Sciatic nerve (tissue), 2 donors: ENCODE measurements around the gene TCP1. TPM values are rescaled to one million over a fixed set of nuclear protein-coding genes. Genes with fewer than 3 reads are reported as not detected.

Source experiments
- ATAC-seq: fragments of 200-7000 bp; cut with Tn5 transposase; one replicate; pipeline ENCODE4 v1.9.1; 2020; ENCODE audit warnings: mild to moderate bottlenecking, moderate library complexity
- DNase-seq: peaks from one replicate; pipeline ENCODE4 v3.0.0-alpha.2; 2020; ENCODE audit warnings: low spot score
- intact Hi-C: fragments of 100-400 bp; cut with DNase I; formaldehyde crosslinking; loops from one replicate; pipeline ENCODE4 v1.14.2; 2022
- total RNA-seq: library from RNA; stranded (reverse); fragmentation: NEBNext Ultra II Directional; extraction: Animal tissue kit (Norgen Biotek cat#: 25700); gene quantifications from one replicate; pipeline ENCODE4 v1.2.1, GENCODE V29; 2021
- donor health status: DM: no; HTN: no; CAD: no.
- donor health status: DM: no; HTN: no; CAD: no.

TCP1 gene
- total RNA-seq, 1 donor from 2014 or later: 107 TPM

DNA sequence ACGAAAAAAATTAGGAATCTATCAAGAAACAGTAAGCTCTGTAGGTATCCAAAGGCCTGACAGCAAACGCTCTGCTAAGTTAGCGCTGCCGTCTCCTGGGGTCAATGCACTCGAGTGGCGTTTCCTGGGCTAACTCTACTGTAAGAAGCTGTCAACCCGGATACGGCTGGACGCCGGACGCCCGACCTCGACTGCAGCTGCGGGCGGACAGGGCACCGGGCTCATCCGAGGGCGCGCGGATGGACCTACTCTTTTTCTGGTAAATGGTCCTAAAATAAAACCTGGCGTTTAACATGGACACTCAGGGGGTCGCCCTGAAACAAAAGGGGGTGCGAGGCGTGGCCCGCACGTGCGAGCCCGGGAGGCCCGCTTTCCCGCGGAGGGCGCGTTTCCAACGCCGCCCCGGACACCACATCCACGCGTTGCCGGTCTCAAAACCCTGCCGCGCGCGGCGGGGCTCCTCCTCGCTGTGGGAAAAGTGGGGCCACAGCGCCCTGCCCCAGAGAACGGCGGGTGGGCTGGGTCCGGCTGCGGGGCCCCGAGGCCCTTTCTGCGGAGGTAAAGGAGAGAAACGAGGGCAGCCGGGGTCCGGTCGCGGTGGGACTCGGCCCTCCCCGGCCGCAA is 537 bp downstream of the TCP1 start:
- intact Hi-C loops: no loop called here
- no peak for ATAC-seq
- peak; percentile 70 for DNase-seq

DNA sequence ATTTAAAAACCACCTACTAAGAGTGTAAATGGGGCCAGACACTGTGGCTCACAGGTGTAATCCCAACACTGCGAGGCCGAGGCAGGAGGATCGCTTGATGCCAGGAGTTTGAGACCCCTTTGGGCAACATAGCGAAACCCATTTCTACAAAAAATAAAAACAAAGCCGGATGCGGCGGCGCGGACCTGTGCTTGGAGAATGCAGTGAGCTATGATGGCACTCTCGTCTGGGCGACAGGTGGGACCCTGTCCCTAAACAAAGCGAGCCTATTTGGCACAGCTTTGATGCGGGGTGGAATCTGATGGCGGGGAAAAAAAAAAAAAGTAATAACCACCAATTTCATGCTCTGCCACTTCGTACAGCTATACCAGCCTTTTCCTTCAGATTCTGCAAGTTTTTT is 1.1 kb downstream of the TCP1 start:
- no peak for ATAC-seq
- no peak for DNase-seq
- intact Hi-C loops: no loop called here

DNA sequence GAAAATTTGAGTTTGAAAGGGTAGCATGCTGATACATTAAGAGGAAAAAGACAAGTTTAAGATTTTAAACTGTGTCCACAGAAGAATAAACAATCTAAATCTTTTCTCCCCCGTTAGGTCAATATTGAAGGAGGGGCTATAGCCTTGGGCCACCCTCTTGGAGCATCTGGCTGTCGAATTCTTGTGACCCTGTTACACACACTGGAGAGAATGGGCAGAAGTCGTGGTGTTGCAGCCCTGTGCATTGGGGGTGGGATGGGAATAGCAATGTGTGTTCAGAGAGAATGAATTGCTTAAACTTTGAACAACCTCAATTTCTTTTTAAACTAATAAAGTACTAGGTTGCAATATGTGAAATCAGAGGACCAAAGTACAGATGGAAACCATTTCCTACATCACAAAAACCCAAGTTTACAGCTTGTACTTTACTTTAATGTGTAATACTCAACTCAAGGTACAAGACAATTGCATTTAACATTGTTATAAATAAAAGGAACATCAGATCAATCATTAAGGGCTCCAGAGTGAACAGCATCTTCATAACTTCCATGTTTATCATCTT is 10.8 kb downstream of the TCP1 start:
- ATAC-seq: no peak
- DNase-seq: no peak
- intact Hi-C loops: no loop called here

DNA sequence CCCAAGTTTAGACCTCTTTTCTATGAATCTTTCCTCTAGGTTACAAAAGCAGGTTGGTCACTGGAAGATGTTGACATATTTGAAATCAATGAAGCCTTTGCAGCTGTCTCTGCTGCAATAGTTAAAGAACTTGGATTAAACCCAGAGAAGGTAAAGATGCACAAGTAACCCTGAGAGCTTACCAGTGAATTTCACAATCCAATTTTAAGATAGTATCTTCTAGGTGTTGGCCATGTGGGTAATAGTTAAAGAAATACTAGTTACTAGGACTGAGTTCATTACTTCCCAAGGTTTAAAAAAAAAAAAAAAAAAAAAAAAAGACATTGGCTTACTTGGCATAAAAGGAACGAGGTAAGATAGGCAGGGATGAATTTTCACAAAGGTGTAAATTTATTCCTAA is 11.3 kb downstream of the TCP1 start:
- no peak for ATAC-seq
- intact Hi-C loops: no loop called here

DNA sequence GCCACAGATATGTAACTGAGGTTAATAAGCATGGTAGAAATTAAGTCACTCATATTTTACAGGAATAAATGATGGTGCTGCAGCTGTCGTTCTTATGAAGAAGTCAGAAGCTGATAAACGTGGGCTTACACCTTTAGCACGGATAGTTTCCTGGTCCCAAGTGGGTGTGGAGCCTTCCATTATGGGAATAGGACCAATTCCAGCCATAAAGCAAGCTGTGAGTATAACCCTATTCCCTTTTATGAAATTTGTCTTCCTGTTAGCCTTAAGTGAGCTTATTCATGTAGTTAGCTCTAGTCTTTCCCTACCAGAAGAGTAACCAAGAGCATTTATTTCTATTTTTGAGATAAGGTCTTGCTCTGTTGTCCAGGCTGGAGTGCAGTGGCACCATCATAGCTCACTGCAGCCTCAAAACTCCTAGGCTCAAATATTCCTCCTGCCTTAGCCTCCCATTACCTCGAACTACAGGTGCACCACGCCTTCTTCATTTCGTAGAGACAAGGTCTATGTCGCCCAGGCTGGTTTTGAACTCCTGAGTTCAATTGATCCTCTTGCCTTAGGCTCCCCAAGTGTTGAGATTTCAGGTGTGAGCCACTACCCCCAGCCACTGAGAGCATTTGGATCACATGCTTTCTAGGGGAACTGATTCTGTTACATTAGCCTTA is 12.0 kb downstream of the TCP1 start:
- DNase-seq: no peak
- intact Hi-C loops: no loop called here

More for the DNA sequence above, 11.3 kb downstream of the TCP1 start:
- DNase-seq: no peak

DNA sequence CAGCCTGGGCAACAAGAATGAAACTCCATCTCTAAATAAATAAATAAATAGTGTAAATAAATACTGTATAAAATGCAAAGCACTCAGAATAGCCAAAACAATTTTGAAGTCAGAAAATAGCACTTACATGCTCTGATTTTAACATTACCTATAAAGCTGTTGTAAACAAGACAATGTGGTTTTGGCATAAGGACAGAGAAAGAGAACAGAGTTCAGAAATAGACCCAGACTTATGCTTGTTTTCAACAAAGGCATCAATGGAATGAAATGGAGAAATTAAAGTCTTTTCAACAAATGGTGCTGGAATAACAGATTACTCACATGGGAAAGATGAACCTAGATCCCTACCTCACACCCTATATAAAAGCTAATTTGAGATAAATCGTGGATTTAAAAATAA is 17.2 kb downstream of the TCP1 start:
- DNase-seq (no peak), ATAC-seq (no peak)
- intact Hi-C loops: no loop called here

More for the DNA sequence above, 12.0 kb downstream of the TCP1 start:
- no peak for ATAC-seq

DNA sequence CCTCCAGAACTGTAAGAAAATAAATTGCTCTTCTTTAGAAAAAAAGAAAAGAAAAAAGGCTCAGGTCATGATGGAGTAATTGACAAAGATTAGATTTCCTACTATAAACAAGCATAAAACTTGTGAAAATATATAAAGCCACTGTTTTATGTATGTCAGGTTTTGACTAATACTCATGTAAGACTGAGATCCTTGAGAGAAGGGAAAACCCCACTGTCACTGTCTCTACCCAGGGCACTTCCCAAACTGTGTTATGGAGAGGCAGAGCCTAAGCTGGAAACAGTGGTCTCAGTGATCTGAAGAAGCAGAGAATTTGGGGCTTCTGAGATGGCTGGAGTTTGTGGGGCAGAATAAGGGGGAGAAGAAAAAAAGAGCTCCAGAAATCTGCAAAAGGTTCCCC is 19.9 kb downstream of the TCP1 start:
- intact Hi-C loops: no loop called here
- DNase-seq (no peak), ATAC-seq (no peak)

DNA sequence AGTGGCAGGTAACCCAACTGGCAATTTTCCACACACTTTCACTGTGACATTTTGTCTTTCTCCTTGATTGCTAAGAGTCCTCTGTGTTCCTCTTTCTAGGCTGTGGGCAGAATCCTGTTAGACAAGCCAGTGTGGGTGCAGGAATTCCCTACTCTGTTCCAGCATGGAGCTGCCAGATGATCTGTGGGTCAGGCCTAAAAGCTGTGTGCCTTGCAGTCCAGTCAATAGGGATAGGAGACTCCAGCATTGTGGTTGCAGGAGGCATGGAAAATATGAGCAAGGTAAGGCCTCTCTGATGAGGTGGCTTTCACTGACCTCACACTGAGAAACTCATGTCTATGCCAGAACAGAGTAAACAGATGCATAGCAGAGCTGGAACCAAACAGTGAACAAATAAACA is 22.5 kb downstream of the TCP1 start:
- ATAC-seq (no peak), DNase-seq (no peak)
- intact Hi-C loops: no loop called here

DNA sequence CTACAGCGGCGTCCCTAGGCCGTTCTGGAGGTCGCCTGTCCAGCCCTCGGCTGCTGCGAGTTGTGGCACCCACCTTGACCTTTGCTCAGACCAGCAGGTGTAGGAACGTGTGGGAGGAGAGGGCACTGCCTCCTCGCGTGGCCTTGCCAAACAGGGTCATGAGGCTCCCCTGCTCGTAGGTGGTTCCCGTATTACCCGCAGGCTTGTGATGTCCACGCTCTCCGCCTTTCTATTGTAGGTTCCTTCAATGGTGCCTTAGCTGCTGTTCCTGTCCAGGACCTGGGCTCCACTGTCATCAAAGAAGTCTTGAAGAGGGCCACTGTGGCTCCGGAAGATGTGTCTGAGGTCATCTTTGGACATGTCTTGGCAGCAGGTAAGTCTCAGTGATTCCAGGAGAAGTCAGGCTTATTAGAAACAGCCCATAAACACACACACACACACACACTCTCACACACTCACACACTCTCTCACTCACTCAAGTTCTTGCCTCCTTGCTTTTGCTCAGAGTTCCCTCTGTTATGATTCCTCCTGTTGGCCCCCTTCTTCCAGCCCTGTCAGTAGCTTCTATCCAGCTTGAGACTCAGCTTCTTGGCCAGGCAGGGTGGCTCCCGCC is 26.6 kb downstream of the TCP1 start:
- intact Hi-C loops: no loop called here
- ATAC-seq (peak; percentile 11), DNase-seq (no peak)

DNA sequence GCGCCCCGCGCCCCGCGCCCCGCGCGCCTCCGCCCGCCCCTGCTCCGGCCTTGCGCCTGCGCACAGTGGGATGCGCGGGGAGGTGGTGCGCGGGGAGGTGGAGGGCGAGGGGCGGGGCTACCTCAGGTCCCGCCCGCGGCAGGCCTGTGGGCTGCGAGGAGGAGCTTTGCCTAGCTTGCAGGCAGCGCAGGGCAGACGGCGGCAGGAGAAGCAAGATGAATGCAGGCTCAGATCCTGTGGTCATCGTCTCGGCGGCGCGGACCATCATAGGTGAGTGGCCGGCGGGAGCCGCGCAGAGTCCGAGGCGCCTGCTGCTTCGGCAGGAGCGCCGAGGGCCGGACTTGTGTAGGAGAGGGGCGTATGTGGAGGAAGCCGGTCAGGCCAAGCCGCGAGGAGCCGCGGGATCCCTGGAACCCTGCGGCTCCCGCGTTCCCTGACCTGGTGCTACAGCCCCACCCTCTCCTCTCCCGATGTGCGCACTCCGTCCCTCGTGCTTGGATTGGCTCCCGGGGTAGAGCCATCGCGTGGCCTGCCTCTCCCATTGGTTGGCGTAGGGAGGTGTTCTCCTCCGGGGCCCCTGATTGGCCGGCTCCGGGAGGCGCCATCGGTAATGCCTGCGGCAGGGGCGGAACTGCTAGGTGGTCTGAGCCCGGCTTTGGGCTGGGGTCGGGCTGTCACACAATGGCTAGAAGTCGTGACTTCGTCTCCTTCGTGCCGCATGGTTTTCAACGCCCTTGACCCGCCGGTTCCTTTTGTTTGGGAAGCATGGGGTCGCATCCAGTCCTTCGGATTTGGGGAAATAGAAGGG is 27.3 kb downstream of the TCP1 start, which contains the start of gene ACAT2:
Gene ACAT2, plus strand, starts transcription at position 173 of the 808 bp plus-strand sequence. Its CDS starts 43 bp downstream, at position 216.
- intact Hi-C loops: no loop called here
- DNase-seq (peak; percentile 97), ATAC-seq (peak; percentile 99)

DNA sequence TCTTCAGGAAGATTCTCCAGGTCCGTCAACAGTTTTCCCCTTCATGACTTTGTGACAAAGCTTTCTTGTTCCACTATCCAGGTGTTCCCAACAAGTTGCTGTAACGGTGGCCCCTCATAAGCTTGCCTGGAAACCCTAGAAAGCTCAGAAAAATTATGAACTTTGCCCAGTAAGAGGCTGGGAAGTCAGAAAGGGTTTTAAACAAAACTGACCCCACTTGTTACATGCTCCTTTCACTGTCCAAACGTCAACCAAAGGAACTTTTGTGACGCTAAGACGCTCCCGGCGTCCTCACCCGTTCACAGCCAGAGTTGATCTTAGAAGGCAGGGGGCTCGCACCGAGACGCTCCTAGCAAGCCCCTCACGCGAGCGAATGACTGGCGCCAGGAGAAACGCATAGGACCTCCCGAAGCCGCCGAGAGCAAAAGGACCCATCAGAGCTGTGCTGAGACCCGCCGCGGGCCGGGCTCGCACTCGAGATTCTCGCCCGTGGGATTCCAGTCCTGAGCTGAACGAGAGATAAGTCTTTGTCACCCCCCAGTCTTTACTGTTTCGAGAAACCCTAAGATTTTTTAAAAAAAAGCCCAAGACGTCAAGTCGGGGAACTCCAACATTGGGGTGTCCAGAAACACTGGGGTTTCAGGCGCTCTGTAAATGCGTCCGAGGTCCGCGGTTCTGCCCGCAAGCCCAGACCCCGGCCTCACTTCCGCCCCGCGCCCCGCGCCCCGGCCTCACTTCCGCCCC is 28.1 kb downstream of the TCP1 start:
- intact Hi-C loops: no loop called here
- DNase-seq (peak; percentile 66), ATAC-seq (no peak)

DNA sequence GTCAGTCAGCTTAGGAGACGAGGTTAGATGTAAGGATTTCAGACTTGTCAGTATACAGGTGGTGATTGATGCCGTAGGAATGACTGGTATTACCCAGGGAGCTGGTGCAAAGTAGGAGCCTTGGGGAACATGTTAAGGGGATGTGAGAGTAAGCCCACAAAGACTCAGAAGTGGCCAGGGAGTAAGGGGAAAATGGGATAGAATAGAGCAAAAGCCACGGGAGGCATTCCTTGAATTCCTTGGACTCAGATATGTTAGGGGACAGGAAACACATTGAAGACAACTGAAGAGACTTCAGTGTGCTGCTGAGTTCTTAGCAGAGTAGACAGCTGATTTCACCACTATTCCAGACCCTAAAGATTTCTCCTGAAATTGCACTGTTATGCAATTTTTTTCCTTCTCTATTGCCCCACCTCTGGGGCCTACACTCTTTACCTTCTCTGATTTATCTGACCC is 28.8 kb downstream of the TCP1 start:
- intact Hi-C loops: no loop called here
- ATAC-seq: no peak

DNA sequence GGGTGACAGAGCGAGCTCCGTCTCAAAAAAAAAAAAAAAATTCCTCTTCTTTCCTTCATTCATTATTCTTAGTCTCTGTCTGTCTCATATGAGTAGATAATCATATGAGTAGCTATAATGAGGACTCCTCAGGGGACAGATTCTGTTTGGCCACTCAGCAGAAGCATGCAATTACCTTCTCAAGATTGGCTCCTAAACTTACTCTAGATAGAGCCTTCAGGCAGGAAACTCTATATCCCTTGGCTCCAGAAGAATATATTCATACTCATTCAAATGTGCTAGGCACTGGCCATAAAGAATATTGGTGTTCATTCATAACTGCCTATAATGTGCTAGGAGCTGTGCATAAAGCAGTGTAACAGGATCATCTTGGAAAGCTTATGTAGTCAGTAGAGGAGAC is 29.8 kb downstream of the TCP1 start:
- DNase-seq (no peak), ATAC-seq (no peak)
- intact Hi-C loops: no loop called here

More for the DNA sequence above, 28.8 kb downstream of the TCP1 start:
- no peak for DNase-seq

DNA sequence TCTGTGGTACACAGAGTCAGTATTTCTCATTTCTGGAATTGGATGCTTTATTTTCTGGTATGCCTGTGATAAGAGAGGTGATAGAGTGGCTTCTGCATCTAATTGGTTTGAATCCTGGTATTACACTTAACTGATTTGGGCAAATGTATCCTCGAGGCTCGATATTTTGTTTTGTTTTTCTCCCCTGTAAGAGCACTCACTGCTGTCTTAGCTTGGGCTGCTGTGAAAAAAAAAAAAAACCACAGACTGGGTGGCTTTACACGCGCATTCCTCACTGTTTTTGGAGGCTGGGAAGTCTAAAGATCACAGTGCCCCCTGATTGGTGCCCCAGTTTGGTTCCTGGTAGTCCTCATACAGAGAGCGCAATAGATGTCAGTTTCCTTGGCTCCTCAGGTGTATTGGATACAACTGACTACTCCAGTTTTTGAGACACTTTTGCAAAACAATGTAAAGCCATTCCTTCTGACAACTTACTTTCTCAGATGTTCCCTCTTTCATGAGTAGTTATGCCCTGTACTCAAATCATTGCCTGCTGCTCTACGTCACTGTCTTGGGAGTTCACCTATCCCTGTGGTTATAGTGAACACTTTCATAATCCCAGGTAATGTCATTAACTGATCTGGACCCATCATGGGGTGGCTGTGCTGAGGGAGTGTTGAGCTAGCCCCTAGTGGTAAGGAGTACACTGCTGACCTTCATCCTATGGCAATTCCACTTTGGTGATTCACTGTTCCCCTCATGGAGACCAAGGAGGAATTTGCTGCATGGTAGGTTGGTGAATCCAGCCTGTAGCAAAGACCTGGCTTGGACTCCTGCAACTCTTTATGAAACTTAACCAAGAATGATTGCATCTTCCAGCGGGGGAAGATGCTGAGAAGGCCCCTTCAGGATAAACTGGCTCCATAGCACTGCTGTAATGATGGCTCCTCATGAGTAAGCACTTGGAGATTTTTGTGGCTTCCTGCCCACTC is 31.1 kb downstream of the TCP1 start:
- DNase-seq (no peak), ATAC-seq (no peak)
- intact Hi-C loops: no loop called here

DNA sequence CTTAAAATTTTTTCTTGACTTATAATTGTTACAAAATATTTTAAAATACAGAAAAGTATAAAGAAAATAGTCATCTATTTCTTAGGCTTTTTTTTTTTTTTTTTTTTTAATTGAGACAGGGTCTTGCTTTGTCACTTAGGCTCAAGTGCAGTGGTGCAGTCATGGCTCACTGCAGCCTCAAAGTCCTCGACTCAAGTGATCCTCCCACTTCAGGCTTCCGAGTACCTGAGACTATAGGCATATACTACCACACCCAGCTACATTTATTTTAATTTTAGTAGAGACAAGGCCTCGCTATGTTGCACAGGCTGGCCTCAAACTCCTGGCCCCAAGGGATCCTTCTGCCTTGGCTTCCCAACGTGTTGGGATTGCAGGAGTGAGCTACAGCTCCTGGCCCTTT is 32.9 kb downstream of the TCP1 start:
- intact Hi-C loops: no loop called here
- no peak for DNase-seq
- no peak for ATAC-seq

DNA sequence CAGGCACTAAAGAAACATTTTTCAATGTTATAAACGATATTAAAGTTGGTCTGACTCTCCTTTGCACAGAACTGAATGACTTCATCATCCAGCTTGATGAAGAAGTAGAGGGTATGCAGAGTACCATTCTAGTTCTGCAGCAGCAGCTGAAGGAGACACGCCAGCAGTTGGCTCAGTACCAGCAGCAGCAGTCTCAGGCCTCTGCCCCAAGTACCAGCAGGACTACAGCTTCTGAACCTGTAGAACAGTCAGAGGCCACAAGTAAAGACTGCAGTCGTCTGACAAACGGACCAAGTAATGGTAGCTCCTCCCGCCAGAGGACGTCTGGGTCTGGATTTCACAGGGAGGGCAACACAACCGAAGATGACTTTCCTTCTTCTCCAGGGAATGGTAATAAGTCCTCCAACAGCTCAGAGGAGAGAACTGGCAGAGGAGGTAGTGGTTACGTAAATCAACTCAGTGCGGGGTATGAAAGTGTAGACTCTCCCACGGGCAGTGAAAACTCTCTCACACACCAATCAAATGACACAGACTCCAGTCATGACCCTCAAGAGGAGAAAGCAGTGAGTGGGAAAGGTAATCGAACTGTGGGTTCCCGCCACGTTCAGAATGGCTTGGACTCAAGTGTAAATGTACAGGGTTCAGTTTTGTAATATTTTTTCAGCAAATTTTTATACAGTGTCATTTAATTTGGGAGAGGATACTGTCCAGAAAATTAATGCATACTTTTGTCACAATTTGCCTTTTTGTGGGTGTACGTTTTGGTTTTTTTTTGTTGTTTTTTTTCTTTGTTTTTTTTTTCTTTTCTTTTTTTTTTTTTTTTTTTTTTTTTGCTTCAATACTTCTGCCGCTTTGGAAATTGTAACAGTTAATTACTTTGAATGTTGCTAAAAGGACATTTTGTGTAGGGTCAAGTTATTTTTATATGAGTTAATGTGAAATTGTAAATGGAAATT is 34.2 kb downstream of the TCP1 start:
- ATAC-seq: peak; percentile 43
- intact Hi-C loops: no loop called here
- DNase-seq: no peak
